GM12875 (cell line): Measurements from ENCODE around the gene FREM1.

Experiments used
- H3K4me3 ChIP-seq: one replicate; pipeline ENCODE4 v1.5.1; 2011; ENCODE audit warnings: low read depth, low read length, control low read depth
- CTCF ChIP-seq: IDR thresholded peaks from 2 replicates; pipeline ENCODE4 v1.5.1; 2011; ENCODE audit warnings: low read depth, mild to moderate bottlenecking, control low read depth, inconsistent platforms, low read length, moderate library complexity, borderline replicate concordance; ENCODE audit not compliant: insufficient read depth

The FREM1 gene

GRCh38 chr9:14812806-14813205 is 97.4 kb downstream of the FREM1 start:
- H3K4me3 ChIP-seq, result no peak overlapping the region
- TF ChIP-seq CTCF, result no peak

- no peak overlapping the region for H3K4me3 ChIP-seq
- TF ChIP-seq CTCF, result no peak
Measured at GRCh38 chr9:14811844-14812243, 98.4 kb downstream of the FREM1 start.

- no peak overlapping the region for H3K4me3 ChIP-seq
- TF ChIP-seq CTCF, result no peak
Measured at GRCh38 chr9:14806941-14807520, 103.2 kb downstream of the FREM1 start.

GRCh38 chr9:14799030-14799429 is 111.2 kb downstream of the FREM1 start:
- no peak overlapping the region for H3K4me3 ChIP-seq
- TF ChIP-seq CTCF, result no peak

- H3K4me3 ChIP-seq, result no peak overlapping the region
- no peak for TF ChIP-seq CTCF
Measured at GRCh38 chr9:14797435-14797834, 112.8 kb downstream of the FREM1 start.

- TF ChIP-seq CTCF, result no peak
Measured at GRCh38 chr9:14793389-14793788, 116.8 kb downstream of the FREM1 start.

GRCh38 chr9:14790628-14791027 is 119.6 kb downstream of the FREM1 start:
- no peak overlapping the region for H3K4me3 ChIP-seq
- TF ChIP-seq CTCF, result no peak

More at GRCh38 chr9:14793389-14793788, 116.8 kb downstream of the FREM1 start:
- no peak overlapping the region for H3K4me3 ChIP-seq
